H1 (cell line): ENCODE measurements around the gene CAMK2A. TPM values are rescaled to one million over a fixed set of nuclear protein-coding genes. Genes with fewer than 3 reads are reported as not detected.

Experiments used
- CTCF ChIA-PET: fragments of 300-600 bp; sonication (Branson Sonifier 250); formaldehyde crosslinking; loops from one replicate; lab custom pipeline; 2021; ENCODE audit not compliant: partially characterized antibody; lab: Charles Lee
- POLR2A ChIA-PET: fragments of 300-600 bp; sonication (Branson Sonifier 250); formaldehyde crosslinking; loops from one replicate; lab custom pipeline; 2021; ENCODE audit warnings: inconsistent platforms; ENCODE audit not compliant: partially characterized antibody; lab: Charles Lee
- DNase-seq, 2 experiments: peaks; one replicate each; pipeline versions ENCODE4 v3.0.0 to v3.0.0-alpha.2; 2010 to 2022; ENCODE audit warnings: low spot score in 2 of 2, low read depth in 1 of 2, mixed read lengths in 1 of 2
- FAIRE-seq: peaks from 2 replicates; lab custom pipeline; 2011; peaks lifted over from hg19 to GRCh38; lab: Jason Lieb, UNC
- H2AFZ ChIP-seq: 2 replicates; pipeline ENCODE4 v1.8.1; 2012; ENCODE audit warnings: low read length, inconsistent platforms
- H2AK5ac ChIP-seq: 2 replicates; pipeline ENCODE4 v1.6.1; 2013; ENCODE audit warnings: low read depth, low read length
- H2BK120ac ChIP-seq: replicated peaks from 2 replicates; pipeline ENCODE3; 2013; ENCODE audit warnings: low read depth, low read length, inconsistent platforms
- H2BK12ac ChIP-seq: 2 replicates; pipeline ENCODE4 v1.6.1; 2013; ENCODE audit warnings: low read depth, low read length
- H2BK15ac ChIP-seq: 2 replicates; pipeline ENCODE4 v1.6.1; 2013; ENCODE audit warnings: low read length
- H2BK20ac ChIP-seq: 2 replicates; pipeline ENCODE4 v1.6.1; 2013; ENCODE audit warnings: low read length
- H2BK5ac ChIP-seq: 2 replicates; pipeline ENCODE4 v1.6.1; 2013; ENCODE audit warnings: low read depth, low read length
- H3K14ac ChIP-seq: 2 replicates; pipeline ENCODE4 v1.6.1; 2013; ENCODE audit warnings: inconsistent platforms; ENCODE audit not compliant: insufficient read length
- H3K18ac ChIP-seq: 2 replicates; pipeline ENCODE4 v1.6.1; 2013; ENCODE audit warnings: low read length; ENCODE audit errors: extremely low read depth
- H3K23ac ChIP-seq: 2 replicates; pipeline ENCODE4 v1.6.1; 2013; ENCODE audit warnings: inconsistent platforms; ENCODE audit not compliant: insufficient read length
- H3K23me2 ChIP-seq: 2 replicates; pipeline ENCODE4 v1.6.1; 2013; ENCODE audit warnings: low read depth, low read length
- H3K27ac ChIP-seq: 2 replicates; pipeline ENCODE4 v1.6.1; 2011; ENCODE audit warnings: low read depth, low read length, inconsistent platforms
- H3K27me3 ChIP-seq, 4 experiments: replicated peaks in 1 of 4; 1 replicate in 1 of 4; 2 replicates in 3 of 4; pipeline versions ENCODE4 v1.6.1 to v1.8.1; 2011 to 2013; ENCODE audit warnings: low read length in 3 of 4, mild to moderate bottlenecking in 3 of 4, inconsistent platforms in 2 of 4, mixed read lengths in 2 of 4, moderate library complexity in 1 of 4; ENCODE audit not compliant: control insufficient read depth in 3 of 4, insufficient read depth in 3 of 4; ENCODE audit errors: extremely low read depth in 1 of 4
- H3K36me3 ChIP-seq, 4 experiments: 2 replicates each; pipeline versions ENCODE4 v1.6.1 to v1.8.1; 2011 to 2013; ENCODE audit warnings: mild to moderate bottlenecking in 4 of 4, low read length in 3 of 4, moderate library complexity in 2 of 4, control low read depth in 1 of 4, inconsistent platforms in 1 of 4; ENCODE audit not compliant: insufficient read depth in 4 of 4, control insufficient read depth in 2 of 4
- H3K4ac ChIP-seq: replicated peaks from 2 replicates; pipeline ENCODE3; 2013; ENCODE audit warnings: low read length, low read depth, mixed read lengths, inconsistent platforms; ENCODE audit not compliant: insufficient read length
- H3K4me1 ChIP-seq, 4 experiments: replicated peaks in 1 of 4; 1 replicate in 1 of 4; 2 replicates in 3 of 4; pipeline versions ENCODE4 v1.6.1 to v1.8.1; 2011 to 2013; ENCODE audit warnings: low read length in 3 of 4, inconsistent platforms in 2 of 4, mixed read lengths in 1 of 4; ENCODE audit not compliant: insufficient read depth in 4 of 4, control insufficient read depth in 3 of 4
- H3K4me2 ChIP-seq, 2 experiments: 2 replicates each; pipeline versions ENCODE4 v1.6.1 to v1.8.1; 2011 to 2013; ENCODE audit warnings: low read depth in 2 of 2, low read length in 2 of 2, control low read depth in 1 of 2, inconsistent platforms in 1 of 2, mild to moderate bottlenecking in 1 of 2; ENCODE audit not compliant: insufficient read depth in 1 of 2
- H3K4me3 ChIP-seq, 4 experiments: fragments of 200-600, 300-600 bp in 1 of 4; sonication (generic), shearing (Covaris generic), sonication (Bioruptor Twin) in 1 of 4; 2 replicates each; pipeline versions ENCODE4 v1.5.1 to v1.8.1; 2011 to 2016; ENCODE audit warnings: low read length in 4 of 4, low read depth in 3 of 4, control low read depth in 2 of 4, inconsistent platforms in 2 of 4, mild to moderate bottlenecking in 2 of 4, mixed read lengths in 1 of 4, moderate library complexity in 1 of 4; ENCODE audit not compliant: insufficient read depth in 2 of 4; ENCODE audit errors: extremely low read depth in 1 of 4
- H3K56ac ChIP-seq: replicated peaks from 2 replicates; pipeline ENCODE3; 2013; ENCODE audit warnings: low read depth, mild to moderate bottlenecking, mixed read lengths, low read length, inconsistent platforms; ENCODE audit not compliant: insufficient read length
- H3K79me1 ChIP-seq: 2 replicates; pipeline ENCODE4 v1.6.1; 2013; ENCODE audit warnings: low read depth, low read length, control low read depth
- H3K79me2 ChIP-seq, 2 experiments: 2 replicates each; pipeline versions ENCODE4 v1.6.1 to v1.8.1; 2012 to 2013; ENCODE audit warnings: low read length in 2 of 2, mild to moderate bottlenecking in 2 of 2, inconsistent platforms in 1 of 2; ENCODE audit not compliant: insufficient read depth in 2 of 2, control insufficient read depth in 1 of 2
- H3K9ac ChIP-seq, 4 experiments: replicated peaks in 1 of 4; 1 replicate in 1 of 4; 2 replicates in 3 of 4; pipeline versions ENCODE4 v1.6.1 to v1.8.1; 2011 to 2013; ENCODE audit warnings: low read depth in 3 of 4, low read length in 3 of 4, control low read depth in 2 of 4, mild to moderate bottlenecking in 2 of 4, moderate library complexity in 2 of 4, inconsistent platforms in 1 of 4; ENCODE audit errors: extremely low read depth in 1 of 4
- H3K9me3 ChIP-seq, 2 experiments: 2 replicates each; pipeline versions ENCODE4 v1.6.1 to v1.8.1; 2012 to 2013; ENCODE audit warnings: mild to moderate bottlenecking in 2 of 2, moderate library complexity in 2 of 2, control low read depth in 1 of 2, inconsistent platforms in 1 of 2, low read depth in 1 of 2, low read length in 1 of 2, mixed read lengths in 1 of 2; ENCODE audit not compliant: insufficient read depth in 2 of 2
- H4K20me1 ChIP-seq, 2 experiments: replicated peaks in 1 of 2; 2 replicates each; pipeline versions ENCODE3 to v1.8.1; 2011 to 2013; ENCODE audit warnings: inconsistent platforms in 2 of 2, low read length in 2 of 2, mild to moderate bottlenecking in 1 of 2; ENCODE audit not compliant: insufficient read depth in 2 of 2, control insufficient read depth in 1 of 2
- H4K5ac ChIP-seq: 2 replicates; pipeline ENCODE4 v1.6.1; 2013; ENCODE audit warnings: low read length, low read depth, mixed read lengths, inconsistent platforms; ENCODE audit not compliant: insufficient read length
- H4K8ac ChIP-seq: 2 replicates; pipeline ENCODE4 v1.8.0; 2013; ENCODE audit warnings: mild to moderate bottlenecking, moderate library complexity, low read length, inconsistent platforms; ENCODE audit not compliant: insufficient read depth; ENCODE audit errors: extremely low read depth
- H4K91ac ChIP-seq: replicated peaks from 2 replicates; pipeline ENCODE3; 2013; ENCODE audit warnings: low read length, mixed read lengths, inconsistent platforms; ENCODE audit not compliant: insufficient read length
- ATF2 ChIP-seq: IDR thresholded peaks from 2 replicates; pipeline ENCODE4 v1.6.1; 2012; ENCODE audit warnings: low read length, inconsistent platforms
- BACH1 ChIP-seq: IDR thresholded peaks from 2 replicates; pipeline ENCODE4 v1.6.1; 2012; ENCODE audit warnings: low read length, improper control_type of control experiment
- CEBPB ChIP-seq: IDR thresholded peaks from 2 replicates; pipeline ENCODE4 v1.6.1; 2012; ENCODE audit warnings: low read depth, low read length
- EZH2 ChIP-seq: fragments of 200-600 bp; sonication (generic); IDR thresholded peaks from 2 replicates; pipeline ENCODE4 v1.7.1; 2012; ENCODE audit warnings: low read depth, mild to moderate bottlenecking, moderate library complexity, low read length, inconsistent platforms; ENCODE audit not compliant: severe bottlenecking
- HDAC6 ChIP-seq: IDR thresholded peaks from one replicate; pipeline ENCODE4 v1.7.1; 2012; ENCODE audit warnings: low read depth, mild to moderate bottlenecking, inconsistent platforms, low read length, moderate library complexity
- JUND ChIP-seq: IDR thresholded peaks from 2 replicates; pipeline ENCODE4 v1.6.1; 2011; ENCODE audit warnings: mild to moderate bottlenecking, improper control_type of control experiment, low read length
- MAFK ChIP-seq: IDR thresholded peaks from 2 replicates; pipeline ENCODE4 v1.6.1; 2012; ENCODE audit warnings: low read depth, mild to moderate bottlenecking, improper control_type of control experiment, low read length
- POU5F1 ChIP-seq: IDR thresholded peaks from 2 replicates; pipeline ENCODE4 v1.6.1; 2011; ENCODE audit warnings: low read depth, mild to moderate bottlenecking, low read length, moderate library complexity
- RBBP5 ChIP-seq: IDR thresholded peaks from 2 replicates; pipeline ENCODE4 v1.7.1; 2012; ENCODE audit warnings: low read depth, mild to moderate bottlenecking, inconsistent platforms, low read length, moderate library complexity, borderline replicate concordance
- RNF2 ChIP-seq: fragments of 200-900, 300-1000 bp; sonication (generic); IDR thresholded peaks from 2 replicates; pipeline ENCODE4 v1.7.1; 2016; ENCODE audit warnings: borderline replicate concordance, low read depth, mild to moderate bottlenecking, antibody characterized with exemption, low read length; ENCODE audit not compliant: poor library complexity, severe bottlenecking; ENCODE audit errors: missing control alignments
- SP1 ChIP-seq: IDR thresholded peaks from 2 replicates; pipeline ENCODE4 v1.6.1; 2011; ENCODE audit warnings: low read depth, low read length
- SP2 ChIP-seq: IDR thresholded peaks from 2 replicates; pipeline ENCODE4 v1.6.1; 2012; ENCODE audit warnings: mild to moderate bottlenecking, low read length, inconsistent platforms
- TAF1 ChIP-seq: IDR thresholded peaks from 2 replicates; pipeline ENCODE4 v1.6.1; 2011; ENCODE audit warnings: mild to moderate bottlenecking, low read depth, low read length
- WGBS, 2 experiments: shearing (Covaris generic) in 1 of 2; methylation state at CpG; one replicate each; pipeline versions ENCODE4 v1.1.6 to v1.1.7; 2013 to 2015; ENCODE audit warnings: low lambda C conversion rate in 2 of 2, mixed read lengths in 2 of 2, inconsistent platforms in 1 of 2, low coverage in 1 of 2, missing lambda C conversion rate in 1 of 2; ENCODE audit not compliant: insufficient replicate concordance in 2 of 2, insufficient coverage in 1 of 2, insufficient read length in 1 of 2; ENCODE audit errors: extremely low coverage in 1 of 2, missing lambda C conversion rate in 1 of 2; 5-methylcytosine and 5-hydroxymethylcytosine counted together
- polyA plus RNA-seq, 7 experiments: library from polyadenylated mRNA; depleted of rRNA in 3 of 7; stranded (reverse) in 5 of 7; unstranded in 2 of 7; fragments of >200 nt in 5 of 7; fragments of 200-250 nt in 2 of 7; gene quantifications; 1 replicate in 5 of 7; 2 replicates in 1 of 7; 4 replicates in 1 of 7; pipeline versions ENCODE4 v1.2.1 to v1.2.3, GENCODE V29; 2011 to 2013; ENCODE audit warnings: missing spikeins in 2 of 7, mixed read lengths in 2 of 7
- total RNA-seq: library from RNA; stranded (reverse); fragmentation: NEBNext Ultra II Directional; extraction: Animal tissue kit (Norgen Biotek cat#: 25700); gene quantifications from 2 replicates; pipeline ENCODE4 v1.2.1, GENCODE V29; 2021

CAMK2A gene
- total and polyA plus RNA-seq, 2 of the 8 experiments (the other 6 are each of a cell fraction or from before 2014, with no cell fraction given), result 0.20 to 0.28 TPM

- Histone ChIP-seq H4K5ac (no peak overlapping the region), H3K9me3 (no peaks in the 10 kb centered on the region), H3K4me3 (no peak overlapping the region), H3K9ac (no peak overlapping the region), H2BK12ac (no peak overlapping the region), H3K56ac (no peak overlapping the region), H4K91ac (no peak overlapping the region), H2BK15ac (no peak overlapping the region), H3K4me1 (peaks cover 0 to 3% (median 1%) of the 10 kb centered on the region in 4 experiments; a peak in 3 of 7 replicates), H2AK5ac (no peak overlapping the region), H2BK20ac (no peak overlapping the region), H3K27me3 (no peaks in the 10 kb centered on the region; a peak in 2 of 7 replicates), H3K79me2 (peaks cover 0 to under 1% of the 10 kb centered on the region in 2 experiments; a peak in 1 of 4 replicates), H4K8ac (no peak overlapping the region), H3K4me2 (no peak overlapping the region), H2BK120ac (no peak overlapping the region), H3K79me1 (no peaks in the 10 kb centered on the region), H3K36me3 (no peaks in the 10 kb centered on the region), H3K4ac (no peak overlapping the region), H4K20me1 (peaks cover 0 to under 1% of the 10 kb centered on the region in 2 experiments), H3K23ac (no peak overlapping the region), H3K14ac (no peak overlapping the region), H3K23me2 (peaks cover under 1% of the 10 kb centered on the region; the same call in 1 of the 2 replicates), H3K27ac (no peak overlapping the region), H2BK5ac (no peak overlapping the region), H2AFZ (no peak overlapping the region), H3K18ac (no peak overlapping the region)
- 94% methylated on average over 6 of the region's 6 CpGs; no CpG with 5 or more reads in 1 of the 2 experiments for WGBS, 2 experiments
- DNase-seq (no peak), FAIRE-seq (no peak)
- ChIA-PET POLR2A (interaction anchor here (0.7 kb wide), 1 partner anchor 12 kb away, joined by 3 read pairs; no protein-coding TSS in a partner anchor), CTCF (interaction anchor here (0.6 to 1.7 kb wide), 7 partner anchors 29 to 189 kb away, joined by 3 to 4 read pairs (median 3); no protein-coding TSS in a partner anchor)
- TF ChIP-seq RNF2, result no peak
- no peak for TF ChIP-seq SP1
- no peak for TF ChIP-seq HDAC6
- no peak for TF ChIP-seq RBBP5
- TF ChIP-seq ATF2, result no peak
- no peak for TF ChIP-seq MAFK
- no peak for TF ChIP-seq BACH1
- no peak for TF ChIP-seq SP2
- no peak for TF ChIP-seq TAF1
- TF ChIP-seq CEBPB, result no peak
- TF ChIP-seq POU5F1, result no peak
- no peak for TF ChIP-seq EZH2
- TF ChIP-seq JUND, result no peak
Observed at GRCh38 chr5:150258130-150258529, 31.4 kb downstream of the CAMK2A start.
